HAP-1 (cell line): ENCODE data around the gene PITPNM3.
"Not testable (repeated sequence)": the region's sequence is repeated elsewhere in the genome, so short reads cannot be mapped to it uniquely, and the experiment has no call there.

Experiments used
- DNase-seq, 2 experiments: peaks; one replicate each; pipeline ENCODE4 v3.0.0-alpha.2; 2016 to 2020; ENCODE audit warnings: low spot score in 2 of 2
- H3K27me3 ChIP-seq: fragments of 250-450 bp; sonication (Bioruptor Pico); 2 replicates; pipeline ENCODE4 v1.5.1; 2020; ENCODE audit warnings: low read depth, mild to moderate bottlenecking, moderate library complexity
- H3K36me3 ChIP-seq: fragments of 250-450 bp; sonication (Bioruptor Pico); replicated peaks from 2 replicates; pipeline ENCODE4 v1.5.1; 2020; ENCODE audit warnings: mild to moderate bottlenecking
- H3K4me1 ChIP-seq: fragments of 250-450 bp; sonication (Bioruptor Pico); 2 replicates; pipeline ENCODE4 v1.5.1; 2020; ENCODE audit warnings: mild to moderate bottlenecking
- H3K4me3 ChIP-seq: fragments of 250-450 bp; sonication (Bioruptor Pico); 2 replicates; pipeline ENCODE4 v1.5.1; 2020; ENCODE audit warnings: mild to moderate bottlenecking, moderate library complexity
- H3K9me3 ChIP-seq: fragments of 250-450 bp; sonication (Bioruptor Pico); 2 replicates; pipeline ENCODE4 v1.5.1; 2020; ENCODE audit warnings: mild to moderate bottlenecking, moderate library complexity
- in situ Hi-C: fragments of 300-500 bp; cut with MboI; formaldehyde crosslinking; loops from 3 replicates; pipeline ENCODE4 v1.14.3; 2020; ENCODE audit warnings: low sequenced_read_pairs, inconsistent platforms, mixed read lengths

The PITPNM3 gene

DNA sequence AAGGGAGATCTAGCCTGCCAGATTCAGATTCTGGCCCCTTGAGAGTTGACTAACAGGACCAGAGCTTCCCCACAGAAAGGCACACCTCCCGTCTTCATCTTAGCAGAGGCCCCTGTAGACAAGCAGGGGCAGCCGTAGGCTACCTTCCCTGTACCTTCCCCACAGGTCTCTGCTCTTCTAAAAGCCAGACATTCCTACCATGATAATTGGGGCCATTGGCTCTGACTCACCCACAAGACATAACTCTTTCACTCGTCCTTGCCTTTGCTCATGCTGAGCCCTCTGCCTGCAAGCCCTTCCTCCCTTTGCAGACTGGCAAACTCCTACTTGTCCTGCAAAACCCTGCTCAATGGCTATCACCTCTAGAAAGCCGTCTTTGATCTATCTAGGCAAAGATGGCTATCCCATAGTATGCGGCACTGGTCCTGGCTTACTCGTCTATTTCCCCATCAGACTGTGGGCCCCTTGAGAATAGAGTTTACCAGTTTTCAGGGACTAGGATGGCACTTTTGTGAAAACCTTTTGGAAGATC, 68.3 kb downstream of the PITPNM3 start:
- in situ Hi-C loops = no loop called here
- Histone ChIP-seq H3K9me3 (no peaks in the 10 kb centered on the region), H3K4me3 (no peak overlapping the region), H3K27me3 (no peaks in the 10 kb centered on the region), H3K36me3 (no peaks in the 10 kb centered on the region), H3K4me1 (no peaks in the 10 kb centered on the region)
- no peak for DNase-seq

DNA sequence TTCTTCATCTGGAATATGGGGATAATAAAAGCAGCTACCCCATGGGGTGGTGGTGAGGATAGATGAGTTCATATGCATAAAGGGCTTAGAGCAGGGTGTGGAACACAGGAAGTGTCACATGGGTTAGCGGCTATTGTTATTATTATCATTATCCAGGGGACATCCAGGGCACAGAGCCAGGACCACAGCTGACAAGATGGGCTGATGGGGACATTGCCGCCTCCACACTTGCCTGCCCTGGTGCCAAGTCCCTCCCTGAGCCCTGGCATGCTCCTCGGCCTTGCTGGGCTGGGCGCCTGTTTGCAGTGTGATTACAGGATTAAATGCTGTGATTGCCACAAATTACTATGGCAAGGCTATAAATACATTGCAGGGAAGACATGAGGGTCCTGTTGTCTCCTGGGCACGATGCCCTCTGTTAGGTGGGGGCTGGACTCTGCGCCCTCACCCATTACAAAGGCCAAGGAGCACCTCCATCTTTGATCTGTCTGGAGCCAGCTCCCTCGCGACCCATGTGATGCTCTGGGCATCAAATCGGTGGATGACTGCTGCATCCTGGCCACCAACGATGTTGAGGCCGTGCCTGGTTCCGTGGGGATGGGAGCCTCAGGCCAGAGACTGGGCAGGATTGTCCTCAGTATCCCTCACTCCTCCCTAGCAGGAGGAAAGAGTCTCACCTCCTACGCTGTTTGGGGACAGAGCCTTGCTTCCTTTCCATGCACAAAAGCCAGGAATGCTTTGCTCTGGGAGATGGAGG, 68.9 kb downstream of the PITPNM3 start:
- Histone ChIP-seq H3K27me3 (no peaks in the 10 kb centered on the region), H3K4me3 (no peak overlapping the region), H3K36me3 (no peaks in the 10 kb centered on the region), H3K9me3 (no peaks in the 10 kb centered on the region), H3K4me1 (no peaks in the 10 kb centered on the region)
- no peak for DNase-seq
- in situ Hi-C loops = no loop called here

DNA sequence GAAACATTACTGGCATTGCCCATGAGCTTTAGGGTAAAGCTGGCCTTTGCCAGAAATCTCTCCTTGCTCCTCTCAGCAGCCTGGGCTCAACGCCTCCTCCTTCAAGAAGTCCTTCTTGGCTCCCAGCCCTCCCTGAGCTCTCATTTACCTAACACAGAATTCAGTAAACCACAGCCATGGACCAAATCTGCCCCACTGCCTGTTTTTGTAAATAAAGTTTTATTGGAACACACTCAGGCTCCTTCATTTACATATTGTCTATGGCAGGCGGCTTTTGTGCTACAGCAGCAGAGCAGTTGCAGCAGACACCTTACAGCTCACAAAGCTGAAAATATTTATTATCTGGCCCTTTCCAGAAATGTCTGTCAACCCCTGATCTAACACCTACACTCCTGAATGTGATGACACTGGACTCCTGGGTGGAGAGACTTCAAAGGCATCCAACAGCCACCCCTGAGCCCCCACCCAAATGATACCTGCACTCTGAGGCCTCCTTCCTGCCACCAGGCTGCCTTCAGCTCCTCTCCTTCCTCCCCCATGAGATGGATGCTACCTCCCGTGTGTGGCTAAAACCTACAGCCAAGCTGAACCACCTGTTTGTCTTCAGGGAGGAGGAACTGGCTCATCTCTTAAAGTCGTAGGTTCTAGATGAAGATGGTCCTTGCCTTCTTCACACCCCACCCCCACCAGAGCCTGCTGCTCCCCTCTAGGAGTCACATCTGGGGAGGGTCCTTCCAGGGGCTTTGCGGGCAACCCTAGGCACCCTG, 70.5 kb downstream of the PITPNM3 start:
- no peak for DNase-seq
- in situ Hi-C loops = no loop called here
- Histone ChIP-seq H3K36me3 (no peaks in the 10 kb centered on the region), H3K9me3 (no peaks in the 10 kb centered on the region), H3K27me3 (no peaks in the 10 kb centered on the region), H3K4me3 (no peak overlapping the region), H3K4me1 (no peaks in the 10 kb centered on the region)

DNA sequence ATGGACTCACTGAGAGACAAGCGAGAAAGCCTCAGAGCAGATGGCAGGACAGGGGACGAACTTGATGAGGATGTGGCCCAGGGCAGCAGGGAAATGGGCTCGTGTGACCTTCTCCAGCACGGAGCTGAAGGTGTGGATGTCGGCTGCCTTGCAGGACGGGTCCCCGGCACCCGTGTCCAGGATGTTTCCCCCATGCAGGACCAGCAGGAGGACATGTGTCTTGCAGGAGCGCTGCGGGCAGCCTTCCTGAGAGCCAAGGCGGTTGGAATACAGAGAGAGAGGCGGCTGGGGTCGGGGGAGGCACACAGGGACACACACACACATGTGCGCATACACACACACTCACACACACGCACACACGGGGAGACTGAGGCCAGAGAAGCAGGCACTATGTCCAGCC, 72.8 kb downstream of the PITPNM3 start:
- in situ Hi-C loops = no loop called here
- Histone ChIP-seq H3K4me3 (no peak overlapping the region), H3K9me3 (no peaks in the 10 kb centered on the region), H3K36me3 (no peaks in the 10 kb centered on the region), H3K4me1 (no peaks in the 10 kb centered on the region), H3K27me3 (no peaks in the 10 kb centered on the region)
- no peak for DNase-seq

DNA sequence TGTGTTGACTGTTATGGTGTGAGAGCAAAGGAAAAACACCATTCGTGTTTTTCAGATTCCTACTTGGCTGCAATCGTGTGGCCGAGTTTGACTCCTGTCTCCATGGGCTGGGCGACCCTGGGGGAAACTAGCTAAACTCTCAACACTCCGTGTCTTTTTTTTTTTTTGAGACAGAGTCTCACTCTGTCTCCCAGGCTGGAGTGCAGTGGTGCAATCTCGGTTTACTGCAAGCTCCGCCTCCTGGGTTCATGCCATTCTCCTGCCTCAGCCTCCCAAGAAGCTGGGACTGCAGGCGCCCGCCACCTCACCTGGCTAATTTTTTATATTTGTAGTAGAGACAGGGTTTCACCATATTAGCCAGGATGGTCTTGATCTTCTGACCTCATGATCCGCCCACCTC, 73.6 kb downstream of the PITPNM3 start:
- in situ Hi-C loops, DNase-seq, H3K36me3 ChIP-seq, H3K9me3 ChIP-seq, H3K27me3 ChIP-seq, H3K4me3 ChIP-seq, H3K4me1 ChIP-seq: not testable (repeated sequence)

DNA sequence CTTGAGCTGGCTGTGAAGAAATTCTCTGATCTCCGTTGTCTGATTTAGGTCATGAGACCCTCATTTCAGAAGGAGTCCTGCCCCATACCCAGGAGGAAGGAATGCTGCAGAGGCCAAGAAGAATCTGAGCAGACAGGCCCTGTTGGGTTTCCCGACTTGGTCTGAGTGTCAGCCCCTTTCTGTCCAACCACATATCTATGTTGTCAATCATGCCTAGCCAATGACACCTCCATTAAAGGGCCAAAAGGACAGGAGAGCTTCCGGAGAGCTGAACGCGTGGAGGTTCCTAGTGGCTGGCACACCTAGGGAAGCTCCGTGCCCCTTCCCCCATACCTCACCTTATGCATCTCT, 74.3 kb downstream of the PITPNM3 start:
- in situ Hi-C loops = no loop called here
- no peaks in the 10 kb centered on the region for H3K9me3 ChIP-seq

DNA sequence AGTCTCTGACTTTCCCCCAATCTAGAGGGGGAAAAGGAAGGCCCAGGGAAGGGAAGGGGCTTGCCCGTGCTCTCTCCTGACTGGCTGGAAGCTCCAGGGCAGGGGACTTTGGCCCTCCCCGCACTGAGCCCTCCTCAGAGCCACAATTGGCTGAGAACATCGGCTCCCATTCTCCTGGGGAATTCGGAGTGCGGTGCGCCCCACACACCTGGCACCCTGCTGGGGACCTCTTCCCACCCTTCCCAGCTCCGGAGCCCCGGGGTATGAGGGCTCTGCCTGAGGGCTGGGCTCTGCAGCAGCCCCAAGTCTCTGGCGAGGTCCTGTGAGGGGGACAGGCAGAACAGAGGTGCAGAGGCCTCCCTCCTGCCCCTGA, 76.1 kb downstream of the PITPNM3 start:
- Histone ChIP-seq H3K36me3 (no peaks in the 10 kb centered on the region), H3K27me3 (no peaks in the 10 kb centered on the region), H3K9me3 (no peaks in the 10 kb centered on the region), H3K4me3 (no peak overlapping the region), H3K4me1 (no peaks in the 10 kb centered on the region)
- in situ Hi-C loops = no loop called here
- DNase-seq = no peak

More for the DNA sequence above, 74.3 kb downstream of the PITPNM3 start:
- H3K27me3 ChIP-seq = no peaks in the 10 kb centered on the region
- no peak for DNase-seq
- H3K4me3 ChIP-seq = no peak overlapping the region
- no peaks in the 10 kb centered on the region for H3K36me3 ChIP-seq
- no peaks in the 10 kb centered on the region for H3K4me1 ChIP-seq

DNA sequence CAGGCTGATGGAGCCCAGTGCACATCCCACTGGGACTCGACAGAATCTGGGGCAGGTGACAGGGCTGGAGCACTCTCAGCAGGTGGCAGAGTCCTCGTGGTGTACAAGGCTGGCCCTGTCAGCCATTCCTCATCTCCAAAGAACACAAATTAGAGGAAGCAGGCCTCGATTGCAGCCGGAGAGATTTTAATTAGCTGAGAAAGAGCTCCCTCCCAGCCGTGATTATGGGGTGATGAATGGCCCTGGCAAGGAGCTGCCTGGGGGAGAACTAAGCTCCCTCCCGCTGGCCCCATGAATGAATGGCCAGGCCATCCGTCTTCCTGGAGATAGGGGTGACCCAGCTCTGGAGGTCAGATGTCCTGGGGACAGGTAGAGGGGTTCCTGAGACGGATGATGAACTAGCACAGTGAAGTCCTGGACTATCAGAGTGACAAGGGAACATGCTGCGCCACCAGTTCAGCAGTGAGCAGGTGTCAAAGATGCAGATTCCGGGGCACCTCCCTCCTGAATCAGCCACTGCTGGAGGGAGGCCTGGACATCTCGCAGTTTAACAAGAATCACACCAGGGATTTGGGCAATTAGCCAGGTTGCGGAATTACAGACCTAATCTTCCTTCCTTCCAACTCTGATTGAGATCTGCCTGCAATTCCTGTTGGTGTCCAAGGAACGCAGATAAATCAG, 76.6 kb downstream of the PITPNM3 start:
- no peaks in the 10 kb centered on the region for H3K27me3 ChIP-seq
- no peaks in the 10 kb centered on the region for H3K4me1 ChIP-seq
- H3K4me3 ChIP-seq = no peak overlapping the region
- in situ Hi-C loops = no loop called here
- no peak for DNase-seq
- no peaks in the 10 kb centered on the region for H3K9me3 ChIP-seq
- no peaks in the 10 kb centered on the region for H3K36me3 ChIP-seq

DNA sequence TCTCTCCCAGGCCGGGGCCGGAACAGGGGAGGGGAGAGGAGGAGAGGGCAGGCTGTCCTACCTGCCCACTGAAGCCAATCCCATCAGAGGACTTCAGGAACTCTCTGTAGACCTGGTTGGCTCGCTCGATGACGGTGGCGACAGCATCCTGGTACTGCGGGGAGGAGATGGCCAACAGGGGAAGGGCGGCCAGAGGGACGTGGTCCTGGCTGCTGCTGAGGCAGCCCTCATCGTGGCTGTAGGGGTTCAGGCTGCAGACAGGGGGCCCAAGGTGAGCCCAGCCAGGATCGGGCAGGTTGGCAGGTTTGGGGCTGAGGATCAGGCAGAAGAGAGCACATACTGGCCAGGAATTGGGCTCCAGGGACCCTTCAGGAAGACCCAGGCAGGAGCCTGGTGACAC, 77.9 kb downstream of the PITPNM3 start:
- H3K4me1 ChIP-seq = no peaks in the 10 kb centered on the region
- H3K27me3 ChIP-seq = no peaks in the 10 kb centered on the region
- H3K36me3 ChIP-seq = no peaks in the 10 kb centered on the region
- H3K9me3 ChIP-seq = no peaks in the 10 kb centered on the region
- no peak overlapping the region for H3K4me3 ChIP-seq
- DNase-seq = no peak
- in situ Hi-C loops = no loop called here

DNA sequence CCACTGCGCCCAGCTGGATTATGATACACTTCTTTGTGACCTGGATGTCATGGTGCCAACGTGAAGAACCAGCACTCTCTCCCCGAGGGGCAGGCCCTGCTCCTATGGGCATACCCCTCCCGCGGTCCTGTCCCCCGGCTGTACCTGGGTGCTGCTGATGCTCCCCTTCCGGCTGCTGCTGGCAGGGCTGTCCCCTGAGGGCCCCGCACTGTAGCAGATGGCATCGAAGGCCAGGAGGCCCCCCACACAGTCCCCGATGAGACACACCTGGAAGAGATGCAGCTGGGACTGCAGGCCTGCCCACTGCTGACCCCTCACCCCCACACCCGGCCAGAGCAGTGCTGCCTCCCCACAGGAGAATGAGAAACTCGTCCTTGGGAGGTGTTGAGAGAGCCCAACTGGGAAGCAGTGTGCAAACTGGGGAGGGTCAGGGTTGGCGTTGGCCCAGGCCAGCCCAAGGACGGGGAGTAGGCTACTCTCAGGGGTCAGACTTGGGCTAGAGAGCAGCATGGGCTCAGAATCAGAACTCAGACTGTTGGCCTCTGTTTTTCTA, 78.4 kb downstream of the PITPNM3 start:
- Histone ChIP-seq H3K9me3 (no peaks in the 10 kb centered on the region), H3K4me3 (no peak overlapping the region), H3K27me3 (no peaks in the 10 kb centered on the region), H3K36me3 (no peaks in the 10 kb centered on the region), H3K4me1 (no peaks in the 10 kb centered on the region)
- no peak for DNase-seq
- in situ Hi-C loops = no loop called here

DNA sequence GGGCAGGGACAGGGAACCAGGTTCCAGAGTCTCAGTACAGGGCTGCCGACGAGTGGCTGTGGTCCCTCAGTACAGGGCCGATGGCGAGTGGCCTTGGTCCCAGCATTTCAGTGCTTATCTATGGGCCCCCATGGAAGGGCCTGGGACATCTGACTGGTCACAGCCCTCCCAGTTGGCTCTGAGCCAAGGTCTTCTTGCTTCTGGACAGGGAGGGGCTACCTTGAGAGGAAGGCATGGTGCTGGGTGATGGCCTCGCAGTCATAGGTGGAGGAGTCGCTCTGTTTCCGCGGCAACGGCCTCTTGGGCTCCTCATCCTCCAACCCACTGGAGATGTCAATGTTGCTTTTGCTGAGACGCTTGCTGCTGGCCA, 79.6 kb downstream of the PITPNM3 start:
- peaks cover 3% of the 10 kb centered on the region for H3K4me1 ChIP-seq
- no peaks in the 10 kb centered on the region for H3K9me3 ChIP-seq
- no peaks in the 10 kb centered on the region for H3K27me3 ChIP-seq
- no peak for DNase-seq
- H3K36me3 ChIP-seq = no peaks in the 10 kb centered on the region
- in situ Hi-C loops = no loop called here
- H3K4me3 ChIP-seq = no peak overlapping the region

DNA sequence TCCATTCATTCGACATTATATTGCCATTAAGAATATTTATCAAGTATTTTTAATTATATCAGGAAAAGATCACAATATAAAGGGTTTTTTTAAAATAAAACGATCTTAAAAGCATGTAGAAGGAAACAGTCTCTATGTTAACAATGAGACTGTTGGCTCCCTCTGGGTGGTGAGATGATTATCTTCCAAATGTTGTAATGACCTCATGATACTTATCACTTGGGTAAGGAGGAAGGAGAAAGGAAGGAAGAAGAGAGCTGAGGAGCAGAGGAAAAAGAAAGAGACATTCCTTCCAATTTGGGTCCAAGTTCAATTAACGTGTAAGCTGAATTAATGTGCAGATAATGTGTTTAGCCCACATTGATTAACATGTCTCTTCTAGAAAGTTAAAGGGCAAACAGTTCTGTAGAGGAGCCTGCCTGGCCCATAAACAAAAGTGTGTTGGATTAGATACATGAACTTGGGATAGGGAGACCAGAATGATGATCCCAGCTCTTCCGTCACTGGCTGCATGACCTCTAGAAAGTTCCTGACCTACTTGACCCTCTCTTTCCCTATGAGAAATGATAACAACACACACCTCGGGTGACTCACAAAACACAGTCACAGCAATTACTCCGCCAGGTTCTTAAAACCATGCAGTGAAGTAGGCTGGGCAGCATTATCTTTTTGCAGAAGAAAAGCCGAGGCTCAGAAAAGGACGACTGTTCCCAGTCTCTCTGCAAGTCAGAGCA, 80.1 kb downstream of the PITPNM3 start:
- H3K36me3 ChIP-seq = no peaks in the 10 kb centered on the region
- no peaks in the 10 kb centered on the region for H3K27me3 ChIP-seq
- DNase-seq = no peak
- in situ Hi-C loops = no loop called here
- H3K4me3 ChIP-seq = no peak overlapping the region
- H3K9me3 ChIP-seq = no peaks in the 10 kb centered on the region
- peaks cover 7% of the 10 kb centered on the region for H3K4me1 ChIP-seq

DNA sequence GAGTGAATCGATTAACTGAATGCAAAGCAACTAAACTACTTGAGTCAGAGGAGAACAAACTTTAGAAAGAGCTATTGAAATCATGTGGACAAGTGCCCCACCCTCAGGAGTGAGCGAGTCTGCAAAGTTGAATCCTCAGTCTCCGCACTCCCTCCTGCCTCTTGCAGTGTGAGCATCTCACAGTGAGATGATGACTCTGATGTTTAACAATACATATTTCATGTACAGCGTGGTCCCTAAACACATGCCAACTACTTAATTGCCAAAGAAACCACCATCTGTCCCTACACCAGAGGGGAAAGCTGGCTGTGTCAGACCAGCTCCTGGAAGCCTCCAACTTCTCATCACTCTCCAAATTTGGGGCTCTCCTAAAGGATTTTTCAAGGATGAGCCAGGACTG, 80.9 kb downstream of the PITPNM3 start:
- H3K4me3 ChIP-seq = no peak overlapping the region
- no peaks in the 10 kb centered on the region for H3K27me3 ChIP-seq
- H3K4me1 ChIP-seq = peaks cover 7% of the 10 kb centered on the region
- no peak for DNase-seq
- no peaks in the 10 kb centered on the region for H3K36me3 ChIP-seq
- no peaks in the 10 kb centered on the region for H3K9me3 ChIP-seq
- in situ Hi-C loops = no loop called here
